H1 (cell line): ENCODE measurements around the gene AREG. TPM values are rescaled to one million over a fixed set of nuclear protein-coding genes. Genes with fewer than 3 reads are reported as not detected.

Experiments
- EZH2 ChIP-seq: fragments of 200-600 bp; sonication (generic); IDR thresholded peaks from 2 replicates; pipeline ENCODE4 v1.7.1; 2012; ENCODE audit warnings: low read depth, mild to moderate bottlenecking, moderate library complexity, low read length, inconsistent platforms; ENCODE audit not compliant: severe bottlenecking
- NRF1 ChIP-seq: IDR thresholded peaks from 2 replicates; pipeline ENCODE4 v1.6.1; 2011; ENCODE audit warnings: mild to moderate bottlenecking, low read depth, low read length, improper control_type of control experiment
- RFX5 ChIP-seq: IDR thresholded peaks from 2 replicates; pipeline ENCODE4 v1.6.1; 2011; ENCODE audit warnings: low read depth, low read length, improper control_type of control experiment, borderline replicate concordance
- SAP30 ChIP-seq: fragments of 300-600 bp; sonication (generic); IDR thresholded peaks from 2 replicates; pipeline ENCODE4 v1.7.1; 2012; ENCODE audit warnings: low read length, moderate library complexity, mild to moderate bottlenecking, inconsistent platforms; ENCODE audit not compliant: insufficient read depth, insufficient replicate concordance
- SIN3A ChIP-seq, 2 experiments: IDR thresholded peaks in 1 of 2; conservative IDR thresholded peaks in 1 of 2; 2 replicates each; pipeline ENCODE4 v1.6.1; 2011 to 2012; ENCODE audit warnings: low read length in 2 of 2, improper control_type of control experiment in 1 of 2, low read depth in 1 of 2, mild to moderate bottlenecking in 1 of 2
- TAF7 ChIP-seq: optimal IDR thresholded peaks from 2 replicates; pipeline ENCODE3; 2011; ENCODE audit warnings: low read depth, mild to moderate bottlenecking, inconsistent platforms, low read length, moderate library complexity, borderline replicate concordance
- polyA plus RNA-seq, 7 experiments: library from polyadenylated mRNA; depleted of rRNA in 3 of 7; stranded (reverse) in 5 of 7; unstranded in 2 of 7; fragments of >200 nt in 5 of 7; fragments of 200-250 nt in 2 of 7; gene quantifications; 1 replicate in 5 of 7; 2 replicates in 1 of 7; 4 replicates in 1 of 7; pipeline versions ENCODE4 v1.2.1 to v1.2.3, GENCODE V29; 2011 to 2013; ENCODE audit warnings: missing spikeins in 2 of 7, mixed read lengths in 2 of 7
- total RNA-seq: library from RNA; stranded (reverse); fragmentation: NEBNext Ultra II Directional; extraction: Animal tissue kit (Norgen Biotek cat#: 25700); gene quantifications from 2 replicates; pipeline ENCODE4 v1.2.1, GENCODE V29; 2021
- TF ChIP-seq, protein P1 (sequence below): fragments of 300-600 bp; sonication (generic); IDR thresholded peaks from 2 replicates; pipeline ENCODE4 v1.7.1; 2012; ENCODE audit warnings: low read length, moderate library complexity, mild to moderate bottlenecking, inconsistent platforms; ENCODE audit not compliant: insufficient replicate concordance
- TF ChIP-seq, protein P2 (sequence below): IDR thresholded peaks from 2 replicates; pipeline ENCODE4 v1.6.1; 2011; ENCODE audit warnings: low read depth, mild to moderate bottlenecking, low read length; ENCODE audit not compliant: insufficient read depth
- TF ChIP-seq, protein P3 (sequence below): IDR thresholded peaks from 2 replicates; pipeline ENCODE4 v1.6.1; 2012; ENCODE audit warnings: inconsistent platforms

AREG gene
- total and polyA plus RNA-seq, 2 of the 8 experiments (the other 6 are each of a cell fraction or from before 2014, with no cell fraction given) = not detected

DNA sequence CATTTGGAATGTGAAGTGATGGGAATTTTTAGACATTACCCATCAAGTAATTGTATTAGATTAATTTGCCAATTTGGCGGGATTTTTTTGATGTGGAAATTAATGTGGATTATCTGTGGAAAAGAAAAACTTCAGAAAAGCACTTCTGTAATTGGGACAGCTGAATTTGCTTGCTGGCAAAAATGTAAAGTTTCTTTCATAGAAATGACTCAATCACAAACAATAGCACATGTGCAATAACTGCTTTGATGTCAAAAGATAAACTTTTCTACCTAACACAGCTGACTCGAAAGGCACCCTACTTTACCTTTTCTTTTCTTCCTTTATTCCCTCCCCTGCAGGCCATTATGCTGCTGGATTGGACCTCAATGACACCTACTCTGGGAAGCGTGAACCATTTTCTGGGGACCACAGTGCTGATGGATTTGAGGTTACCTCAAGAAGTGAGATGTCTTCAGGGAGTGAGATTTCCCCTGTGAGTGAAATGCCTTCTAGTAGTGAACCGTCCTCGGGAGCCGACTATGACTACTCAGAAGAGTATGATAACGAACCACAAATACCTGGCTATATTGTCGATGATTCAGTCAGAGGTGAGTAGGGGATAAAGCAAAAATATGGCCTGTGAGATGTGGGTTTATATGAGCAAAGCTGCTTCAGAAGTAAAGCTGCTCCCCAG, 1.4 kb downstream of the AREG start (continued):
- TF ChIP-seq, protein P1, sequence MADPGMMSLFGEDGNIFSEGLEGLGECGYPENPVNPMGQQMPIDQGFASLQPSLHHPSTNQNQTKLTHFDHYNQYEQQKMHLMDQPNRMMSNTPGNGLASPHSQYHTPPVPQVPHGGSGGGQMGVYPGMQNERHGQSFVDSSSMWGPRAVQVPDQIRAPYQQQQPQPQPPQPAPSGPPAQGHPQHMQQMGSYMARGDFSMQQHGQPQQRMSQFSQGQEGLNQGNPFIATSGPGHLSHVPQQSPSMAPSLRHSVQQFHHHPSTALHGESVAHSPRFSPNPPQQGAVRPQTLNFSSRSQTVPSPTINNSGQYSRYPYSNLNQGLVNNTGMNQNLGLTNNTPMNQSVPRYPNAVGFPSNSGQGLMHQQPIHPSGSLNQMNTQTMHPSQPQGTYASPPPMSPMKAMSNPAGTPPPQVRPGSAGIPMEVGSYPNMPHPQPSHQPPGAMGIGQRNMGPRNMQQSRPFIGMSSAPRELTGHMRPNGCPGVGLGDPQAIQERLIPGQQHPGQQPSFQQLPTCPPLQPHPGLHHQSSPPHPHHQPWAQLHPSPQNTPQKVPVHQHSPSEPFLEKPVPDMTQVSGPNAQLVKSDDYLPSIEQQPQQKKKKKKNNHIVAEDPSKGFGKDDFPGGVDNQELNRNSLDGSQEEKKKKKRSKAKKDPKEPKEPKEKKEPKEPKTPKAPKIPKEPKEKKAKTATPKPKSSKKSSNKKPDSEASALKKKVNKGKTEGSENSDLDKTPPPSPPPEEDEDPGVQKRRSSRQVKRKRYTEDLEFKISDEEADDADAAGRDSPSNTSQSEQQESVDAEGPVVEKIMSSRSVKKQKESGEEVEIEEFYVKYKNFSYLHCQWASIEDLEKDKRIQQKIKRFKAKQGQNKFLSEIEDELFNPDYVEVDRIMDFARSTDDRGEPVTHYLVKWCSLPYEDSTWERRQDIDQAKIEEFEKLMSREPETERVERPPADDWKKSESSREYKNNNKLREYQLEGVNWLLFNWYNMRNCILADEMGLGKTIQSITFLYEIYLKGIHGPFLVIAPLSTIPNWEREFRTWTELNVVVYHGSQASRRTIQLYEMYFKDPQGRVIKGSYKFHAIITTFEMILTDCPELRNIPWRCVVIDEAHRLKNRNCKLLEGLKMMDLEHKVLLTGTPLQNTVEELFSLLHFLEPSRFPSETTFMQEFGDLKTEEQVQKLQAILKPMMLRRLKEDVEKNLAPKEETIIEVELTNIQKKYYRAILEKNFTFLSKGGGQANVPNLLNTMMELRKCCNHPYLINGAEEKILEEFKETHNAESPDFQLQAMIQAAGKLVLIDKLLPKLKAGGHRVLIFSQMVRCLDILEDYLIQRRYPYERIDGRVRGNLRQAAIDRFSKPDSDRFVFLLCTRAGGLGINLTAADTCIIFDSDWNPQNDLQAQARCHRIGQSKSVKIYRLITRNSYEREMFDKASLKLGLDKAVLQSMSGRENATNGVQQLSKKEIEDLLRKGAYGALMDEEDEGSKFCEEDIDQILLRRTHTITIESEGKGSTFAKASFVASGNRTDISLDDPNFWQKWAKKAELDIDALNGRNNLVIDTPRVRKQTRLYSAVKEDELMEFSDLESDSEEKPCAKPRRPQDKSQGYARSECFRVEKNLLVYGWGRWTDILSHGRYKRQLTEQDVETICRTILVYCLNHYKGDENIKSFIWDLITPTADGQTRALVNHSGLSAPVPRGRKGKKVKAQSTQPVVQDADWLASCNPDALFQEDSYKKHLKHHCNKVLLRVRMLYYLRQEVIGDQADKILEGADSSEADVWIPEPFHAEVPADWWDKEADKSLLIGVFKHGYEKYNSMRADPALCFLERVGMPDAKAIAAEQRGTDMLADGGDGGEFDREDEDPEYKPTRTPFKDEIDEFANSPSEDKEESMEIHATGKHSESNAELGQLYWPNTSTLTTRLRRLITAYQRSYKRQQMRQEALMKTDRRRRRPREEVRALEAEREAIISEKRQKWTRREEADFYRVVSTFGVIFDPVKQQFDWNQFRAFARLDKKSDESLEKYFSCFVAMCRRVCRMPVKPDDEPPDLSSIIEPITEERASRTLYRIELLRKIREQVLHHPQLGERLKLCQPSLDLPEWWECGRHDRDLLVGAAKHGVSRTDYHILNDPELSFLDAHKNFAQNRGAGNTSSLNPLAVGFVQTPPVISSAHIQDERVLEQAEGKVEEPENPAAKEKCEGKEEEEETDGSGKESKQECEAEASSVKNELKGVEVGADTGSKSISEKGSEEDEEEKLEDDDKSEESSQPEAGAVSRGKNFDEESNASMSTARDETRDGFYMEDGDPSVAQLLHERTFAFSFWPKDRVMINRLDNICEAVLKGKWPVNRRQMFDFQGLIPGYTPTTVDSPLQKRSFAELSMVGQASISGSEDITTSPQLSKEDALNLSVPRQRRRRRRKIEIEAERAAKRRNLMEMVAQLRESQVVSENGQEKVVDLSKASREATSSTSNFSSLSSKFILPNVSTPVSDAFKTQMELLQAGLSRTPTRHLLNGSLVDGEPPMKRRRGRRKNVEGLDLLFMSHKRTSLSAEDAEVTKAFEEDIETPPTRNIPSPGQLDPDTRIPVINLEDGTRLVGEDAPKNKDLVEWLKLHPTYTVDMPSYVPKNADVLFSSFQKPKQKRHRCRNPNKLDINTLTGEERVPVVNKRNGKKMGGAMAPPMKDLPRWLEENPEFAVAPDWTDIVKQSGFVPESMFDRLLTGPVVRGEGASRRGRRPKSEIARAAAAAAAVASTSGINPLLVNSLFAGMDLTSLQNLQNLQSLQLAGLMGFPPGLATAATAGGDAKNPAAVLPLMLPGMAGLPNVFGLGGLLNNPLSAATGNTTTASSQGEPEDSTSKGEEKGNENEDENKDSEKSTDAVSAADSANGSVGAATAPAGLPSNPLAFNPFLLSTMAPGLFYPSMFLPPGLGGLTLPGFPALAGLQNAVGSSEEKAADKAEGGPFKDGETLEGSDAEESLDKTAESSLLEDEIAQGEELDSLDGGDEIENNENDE = no peak
- TF ChIP-seq SAP30 (no peak), EZH2 (no peak), NRF1 (no peak), RFX5 (no peak), SIN3A (conservative IDR thresholded peaks at IDR 0.05 in 1 of 2, IDR thresholded peaks at IDR 0.05 in 1 of 2; ENCODE audit: low read depth in 1 of 2, low read length in 2 of 2) (no peak), TAF7 (no peak)
- TF ChIP-seq, protein P2, sequence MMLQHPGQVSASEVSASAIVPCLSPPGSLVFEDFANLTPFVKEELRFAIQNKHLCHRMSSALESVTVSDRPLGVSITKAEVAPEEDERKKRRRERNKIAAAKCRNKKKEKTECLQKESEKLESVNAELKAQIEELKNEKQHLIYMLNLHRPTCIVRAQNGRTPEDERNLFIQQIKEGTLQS = no peak
- TF ChIP-seq, protein P3, sequence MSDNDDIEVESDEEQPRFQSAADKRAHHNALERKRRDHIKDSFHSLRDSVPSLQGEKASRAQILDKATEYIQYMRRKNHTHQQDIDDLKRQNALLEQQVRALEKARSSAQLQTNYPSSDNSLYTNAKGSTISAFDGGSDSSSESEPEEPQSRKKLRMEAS = no peak
